Neural progenitor cell (in vitro differentiated cells): ENCODE data around the gene IGSF21. TPM values are rescaled to one million over a fixed set of nuclear protein-coding genes. Genes with fewer than 3 reads are reported as not detected.

Source experiments
- DNase-seq: peaks from one replicate; pipeline ENCODE4 v3.0.0-alpha.2; 2016; ENCODE audit warnings: low spot score
- H2AFZ ChIP-seq: fragments of 200-600 bp; sonication (generic); replicated peaks from 2 replicates; pipeline ENCODE4 v1.6.1; 2016; ENCODE audit warnings: antibody characterized with exemption
- H3F3A ChIP-seq: fragments of 200-600 bp; sonication (generic); 2 replicates; pipeline ENCODE4 v1.6.1; 2016; ENCODE audit warnings: antibody characterized with exemption, low read depth
- H3K27ac ChIP-seq: fragments of 200-600 bp; sonication (generic); 2 replicates; pipeline ENCODE4 v1.5.1; 2016; ENCODE audit warnings: mild to moderate bottlenecking
- H3K27me3 ChIP-seq: fragments of 200-600 bp; sonication (generic); 2 replicates; pipeline ENCODE4 v1.6.1; 2016; ENCODE audit warnings: mild to moderate bottlenecking, moderate library complexity
- H3K36me3 ChIP-seq: fragments of 200-600 bp; sonication (generic); 2 replicates; pipeline ENCODE4 v1.5.1; 2016
- H3K4me1 ChIP-seq: fragments of 200-600 bp; sonication (generic); 2 replicates; pipeline ENCODE4 v1.6.1; 2016; ENCODE audit warnings: mixed run types
- H3K4me2 ChIP-seq: fragments of 200-600 bp; sonication (generic); 2 replicates; pipeline ENCODE4 v1.6.1; 2016
- H3K4me3 ChIP-seq: fragments of 200-600 bp; sonication (generic); 2 replicates; pipeline ENCODE4 v1.5.1; 2016
- H3K79me2 ChIP-seq: fragments of 200-600 bp; sonication (generic); 2 replicates; pipeline ENCODE4 v1.6.1; 2016; ENCODE audit warnings: low read depth
- H3K9ac ChIP-seq: fragments of 200-600 bp; sonication (generic); 2 replicates; pipeline ENCODE4 v1.6.1; 2016
- H3K9me3 ChIP-seq: fragments of 200-600 bp; sonication (generic); 2 replicates; pipeline ENCODE4 v1.5.1; 2016; ENCODE audit warnings: low read depth
- H4K20me1 ChIP-seq: fragments of 200-600 bp; sonication (generic); 2 replicates; pipeline ENCODE4 v1.6.1; 2016; ENCODE audit warnings: low read depth
- H3K27ac Mint-ChIP-seq: 3 replicates; pipeline ENCODE4 v1.8.0; 2021; ENCODE audit warnings: mixed read lengths
- H3K27me3 Mint-ChIP-seq: 2 replicates; pipeline ENCODE4 v1.8.0; 2022; ENCODE audit warnings: low read depth, mild to moderate bottlenecking, inconsistent platforms, moderate library complexity, mixed read lengths; ENCODE audit not compliant: insufficient read depth
- H3K36me3 Mint-ChIP-seq: 3 replicates; pipeline ENCODE4 v1.8.0; 2021; ENCODE audit warnings: mixed read lengths
- H3K4me1 Mint-ChIP-seq: 3 replicates; pipeline ENCODE4 v1.8.0; 2021; ENCODE audit warnings: mixed read lengths
- H3K4me3 Mint-ChIP-seq: 3 replicates; pipeline ENCODE4 v1.8.0; 2021; ENCODE audit warnings: mild to moderate bottlenecking, moderate library complexity, mixed read lengths
- H3K9me3 Mint-ChIP-seq: 3 replicates; pipeline ENCODE4 v1.8.0; 2020; ENCODE audit warnings: mixed read lengths
- EZH2 ChIP-seq: fragments of 200-600 bp; sonication (generic); IDR thresholded peaks from 2 replicates; pipeline ENCODE4 v1.6.1; 2017; ENCODE audit warnings: antibody characterized with exemption, mild to moderate bottlenecking, moderate library complexity
- EZH2phosphoT487 ChIP-seq: fragments of 200-600 bp; sonication (generic); IDR thresholded peaks from 2 replicates; pipeline ENCODE4 v1.6.1; 2017; ENCODE audit warnings: antibody characterized with exemption
- total RNA-seq: library from RNA; depleted of rRNA; stranded (reverse); fragments of >200 nt; gene quantifications from 2 replicates; pipeline ENCODE4 v1.2.3, GENCODE V29; 2015; ENCODE audit warnings: low replicate concordance
- TF ChIP-seq, protein P1 (sequence below): fragments of 200-600 bp; sonication (generic); IDR thresholded peaks from 2 replicates; pipeline ENCODE4 v1.5.1; 2017; ENCODE audit warnings: antibody characterized with exemption, mild to moderate bottlenecking

Gene IGSF21
- total RNA-seq, 1 donor from 2014 or later = 1.7 TPM

DNA sequence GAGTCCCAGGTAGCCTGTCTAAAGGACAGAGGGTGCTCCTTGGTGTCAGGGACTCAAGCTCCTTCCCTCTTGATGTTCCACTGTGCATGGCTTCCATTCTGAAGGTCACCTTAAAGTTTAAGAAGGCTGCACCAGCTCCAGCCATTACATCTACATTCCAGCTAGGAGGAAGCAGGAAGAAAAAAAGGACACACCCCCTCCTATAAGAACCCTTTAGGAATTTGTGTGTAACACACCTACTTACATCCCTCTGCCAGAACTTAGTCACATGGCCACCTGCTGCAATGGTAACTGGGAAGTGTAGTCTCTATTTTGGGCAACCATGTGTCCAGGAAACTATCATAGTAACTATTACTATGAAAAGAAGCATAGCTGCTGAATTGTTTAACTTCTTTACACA lies 211.5 kb downstream of the IGSF21 start:
- Histone ChIP-seq H3K27ac (no peak overlapping the region), H3K4me2 (no peak overlapping the region), H3K4me3 (no peak overlapping the region), H3K27me3 (no peaks in the 10 kb centered on the region), H3K4me1 (no peaks in the 10 kb centered on the region), H2AFZ (no peak overlapping the region), H3K36me3 (no peaks in the 10 kb centered on the region), H3K9me3 (no peaks in the 10 kb centered on the region), H3K79me2 (no peaks in the 10 kb centered on the region), H3K9ac (no peak overlapping the region), H4K20me1 (no peaks in the 10 kb centered on the region), H3F3A (peaks cover 7% of the 10 kb centered on the region)
- Mint-ChIP-seq H3K27me3 (peaks cover 3% of the 10 kb centered on the region), H3K4me1 (peaks cover 2% of the 10 kb centered on the region), H3K9me3 (no peaks in the 10 kb centered on the region), H3K4me3 (no peak overlapping the region), H3K27ac (no peak overlapping the region), H3K36me3 (no peaks in the 10 kb centered on the region)
- no peak for TF ChIP-seq EZH2
- TF ChIP-seq, protein P1, sequence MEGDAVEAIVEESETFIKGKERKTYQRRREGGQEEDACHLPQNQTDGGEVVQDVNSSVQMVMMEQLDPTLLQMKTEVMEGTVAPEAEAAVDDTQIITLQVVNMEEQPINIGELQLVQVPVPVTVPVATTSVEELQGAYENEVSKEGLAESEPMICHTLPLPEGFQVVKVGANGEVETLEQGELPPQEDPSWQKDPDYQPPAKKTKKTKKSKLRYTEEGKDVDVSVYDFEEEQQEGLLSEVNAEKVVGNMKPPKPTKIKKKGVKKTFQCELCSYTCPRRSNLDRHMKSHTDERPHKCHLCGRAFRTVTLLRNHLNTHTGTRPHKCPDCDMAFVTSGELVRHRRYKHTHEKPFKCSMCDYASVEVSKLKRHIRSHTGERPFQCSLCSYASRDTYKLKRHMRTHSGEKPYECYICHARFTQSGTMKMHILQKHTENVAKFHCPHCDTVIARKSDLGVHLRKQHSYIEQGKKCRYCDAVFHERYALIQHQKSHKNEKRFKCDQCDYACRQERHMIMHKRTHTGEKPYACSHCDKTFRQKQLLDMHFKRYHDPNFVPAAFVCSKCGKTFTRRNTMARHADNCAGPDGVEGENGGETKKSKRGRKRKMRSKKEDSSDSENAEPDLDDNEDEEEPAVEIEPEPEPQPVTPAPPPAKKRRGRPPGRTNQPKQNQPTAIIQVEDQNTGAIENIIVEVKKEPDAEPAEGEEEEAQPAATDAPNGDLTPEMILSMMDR = no peak
- TF ChIP-seq EZH2phosphoT487 = no peak
- no peak for DNase-seq

DNA sequence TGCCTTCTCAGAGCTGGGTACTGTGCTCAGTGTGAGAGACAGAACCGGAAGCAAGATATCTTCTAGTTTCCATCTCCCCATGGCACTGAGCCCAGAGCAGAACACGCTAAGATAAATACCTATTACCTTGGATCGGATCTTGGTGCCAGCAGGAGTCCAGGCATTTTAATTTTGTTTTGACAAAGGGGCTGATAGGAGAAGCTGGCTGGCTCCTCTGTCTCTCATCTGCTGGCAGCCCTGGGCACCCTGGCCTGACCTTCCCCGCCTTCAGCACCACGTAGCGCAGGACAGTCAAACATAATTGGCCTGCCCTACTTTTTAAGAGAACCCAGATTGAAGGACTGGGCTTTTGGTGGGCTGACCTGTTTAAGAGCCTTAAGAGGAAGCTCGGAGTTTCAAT lies 212.5 kb downstream of the IGSF21 start:
- Mint-ChIP-seq H3K4me3 (no peak overlapping the region), H3K4me1 (peaks cover 2% of the 10 kb centered on the region), H3K36me3 (no peaks in the 10 kb centered on the region), H3K27ac (no peak overlapping the region), H3K9me3 (no peaks in the 10 kb centered on the region), H3K27me3 (no peaks in the 10 kb centered on the region)
- H3K4me2 ChIP-seq = no peak overlapping the region
- H3K79me2 ChIP-seq = no peaks in the 10 kb centered on the region
- no peaks in the 10 kb centered on the region for H3K36me3 ChIP-seq
- no peak overlapping the region for H3K27ac ChIP-seq
- DNase-seq = no peak
- H2AFZ ChIP-seq = no peak overlapping the region
- no peak for TF ChIP-seq EZH2phosphoT487
- TF ChIP-seq, protein P1 = no peak
- no peak for TF ChIP-seq EZH2
- H3F3A ChIP-seq = peaks cover 7% of the 10 kb centered on the region
- no peak overlapping the region for H3K9ac ChIP-seq
- H3K9me3 ChIP-seq = no peaks in the 10 kb centered on the region
- H3K27me3 ChIP-seq = no peaks in the 10 kb centered on the region
- H3K4me1 ChIP-seq = peaks cover 1% of the 10 kb centered on the region
- H3K4me3 ChIP-seq = no peak overlapping the region
- H4K20me1 ChIP-seq = no peaks in the 10 kb centered on the region

GRCh38 chr1:18322368-18323032 lies 214.9 kb downstream of the IGSF21 start:
- Histone ChIP-seq H3F3A (peaks cover 7% of the 10 kb centered on the region), H3K9ac (no peak overlapping the region), H3K9me3 (no peaks in the 10 kb centered on the region), H3K4me2 (no peak overlapping the region), H3K4me1 (peaks cover 10% of the 10 kb centered on the region), H3K27me3 (no peaks in the 10 kb centered on the region), H4K20me1 (no peaks in the 10 kb centered on the region), H3K4me3 (no peak overlapping the region), H3K36me3 (no peaks in the 10 kb centered on the region), H3K27ac (no peak overlapping the region), H3K79me2 (no peaks in the 10 kb centered on the region), H2AFZ (no peak overlapping the region)
- no peaks in the 10 kb centered on the region for H3K27me3 Mint-ChIP-seq
- no peaks in the 10 kb centered on the region for H3K36me3 Mint-ChIP-seq
- no peaks in the 10 kb centered on the region for H3K9me3 Mint-ChIP-seq
- TF ChIP-seq, protein P1 = peak; percentile 62
- TF ChIP-seq EZH2phosphoT487 = no peak
- DNase-seq = peak; percentile 56
- peaks cover 2% of the 10 kb centered on the region for H3K4me1 Mint-ChIP-seq
- no peak overlapping the region for H3K27ac Mint-ChIP-seq
- H3K4me3 Mint-ChIP-seq = no peak overlapping the region
